Measurements from ENCODE around the gene PRR14.

The PRR14 gene

GRCh38 chr16:30619202-30619601, 31.6 kb upstream of the PRR14 start:
- POLR2A ChIA-PET, result no interaction called here
- no peak for DNase-seq (ENCODE audit: low read depth, low spot score)
- TF ChIP-seq CTCF (IDR thresholded peaks at IDR 0.05; ENCODE audit: insufficient read depth, low read length, missing control alignments), result no peak
- no peak overlapping the region for H3K4me3 ChIP-seq (ENCODE audit: low read depth, low read length)
- CTCF ChIA-PET, result interaction anchor here (0.8 to 6.1 kb wide), 4 partner anchors 9 to 22 kb away, joined by 3 to 51 read pairs (median 3); partner anchors contain the start of gene ZNF689

GRCh38 chr16:30619638-30620037, 31.1 kb upstream of the PRR14 start:
- ChIA-PET CTCF (interaction anchor here (0.8 to 6.1 kb wide), 4 partner anchors 9 to 22 kb away, joined by 3 to 51 read pairs (median 3); partner anchors contain the start of gene ZNF689), POLR2A (no interaction called here)
- no peak overlapping the region for H3K4me3 ChIP-seq (ENCODE audit: low read depth, low read length)
- no peak for TF ChIP-seq CTCF (IDR thresholded peaks at IDR 0.05; ENCODE audit: insufficient read depth, low read length, missing control alignments)
- DNase-seq (ENCODE audit: low read depth, low spot score), result no peak

- no peak for DNase-seq (ENCODE audit: low read depth, low spot score)
- POLR2A ChIA-PET, result no interaction called here
Observed at GRCh38 chr16:30620169-30620568, 30.6 kb upstream of the PRR14 start.

GRCh38 chr16:30621765-30622164, 29.0 kb upstream of the PRR14 start:
- no peak overlapping the region for H3K4me3 ChIP-seq (ENCODE audit: low read depth, low read length)
- TF ChIP-seq CTCF (IDR thresholded peaks at IDR 0.05; ENCODE audit: insufficient read depth, low read length, missing control alignments), result no peak
- POLR2A ChIA-PET, result interaction anchor here (1.0 kb wide), 1 partner anchor 11 kb away, joined by 3 read pairs; no protein-coding TSS in a partner anchor
- CTCF ChIA-PET, result interaction anchor here (1.2 to 6.1 kb wide), 6 partner anchors 8 to 192 kb away, joined by 3 to 51 read pairs (median 7); partner anchors contain the start of genes DCTPP1 and ZNF785
- DNase-seq (ENCODE audit: low read depth, low spot score), result peak; percentile 26

More at GRCh38 chr16:30620169-30620568, 30.6 kb upstream of the PRR14 start:
- no peak overlapping the region for H3K4me3 ChIP-seq (ENCODE audit: low read depth, low read length)
- CTCF ChIA-PET, result interaction anchor here (0.9 to 6.1 kb wide), 5 partner anchors 9 to 190 kb away, joined by 3 to 51 read pairs (median 3); partner anchors contain the start of gene DCTPP1
- no peak for TF ChIP-seq CTCF (IDR thresholded peaks at IDR 0.05; ENCODE audit: insufficient read depth, low read length, missing control alignments)

GRCh38 chr16:30622455-30623032, 28.2 kb upstream of the PRR14 start:
- DNase-seq (ENCODE audit: low read depth, low spot score), result no peak
- no peak overlapping the region for H3K4me3 ChIP-seq (ENCODE audit: low read depth, low read length)
- CTCF ChIA-PET, result interaction anchor here (0.6 to 6.1 kb wide), 7 partner anchors 7 to 533 kb away, joined by 3 to 51 read pairs (median 5); partner anchors contain the start of genes DCTPP1 and ZNF785
- TF ChIP-seq CTCF (IDR thresholded peaks at IDR 0.05; ENCODE audit: insufficient read depth, low read length, missing control alignments), result no peak
- POLR2A ChIA-PET, result interaction anchor here (0.7 kb wide), 1 partner anchor 12 kb away, joined by 3 read pairs; no protein-coding TSS in a partner anchor

- DNase-seq (ENCODE audit: low read depth, low spot score), result no peak
- ChIA-PET CTCF (interaction anchor here (2.9 kb wide), 1 partner anchor 194 kb away, joined by 9 read pairs; the partner anchor contains the start of gene DCTPP1), POLR2A (no interaction called here)
- no peak for TF ChIP-seq CTCF (IDR thresholded peaks at IDR 0.05; ENCODE audit: insufficient read depth, low read length, missing control alignments)
- no peak overlapping the region for H3K4me3 ChIP-seq (ENCODE audit: low read depth, low read length)
Observed at GRCh38 chr16:30623536-30624283, 27.1 kb upstream of the PRR14 start.

Measured in AG04449 (cell line).